Kidney capillary endothelial cell (primary cell): Measurements from ENCODE around the gene VMAC.

Source experiments
- DNase-seq: peaks from one replicate; pipeline ENCODE4 v3.0.0-alpha.2; 2018; ENCODE audit warnings: low spot score

The VMAC gene

DNA sequence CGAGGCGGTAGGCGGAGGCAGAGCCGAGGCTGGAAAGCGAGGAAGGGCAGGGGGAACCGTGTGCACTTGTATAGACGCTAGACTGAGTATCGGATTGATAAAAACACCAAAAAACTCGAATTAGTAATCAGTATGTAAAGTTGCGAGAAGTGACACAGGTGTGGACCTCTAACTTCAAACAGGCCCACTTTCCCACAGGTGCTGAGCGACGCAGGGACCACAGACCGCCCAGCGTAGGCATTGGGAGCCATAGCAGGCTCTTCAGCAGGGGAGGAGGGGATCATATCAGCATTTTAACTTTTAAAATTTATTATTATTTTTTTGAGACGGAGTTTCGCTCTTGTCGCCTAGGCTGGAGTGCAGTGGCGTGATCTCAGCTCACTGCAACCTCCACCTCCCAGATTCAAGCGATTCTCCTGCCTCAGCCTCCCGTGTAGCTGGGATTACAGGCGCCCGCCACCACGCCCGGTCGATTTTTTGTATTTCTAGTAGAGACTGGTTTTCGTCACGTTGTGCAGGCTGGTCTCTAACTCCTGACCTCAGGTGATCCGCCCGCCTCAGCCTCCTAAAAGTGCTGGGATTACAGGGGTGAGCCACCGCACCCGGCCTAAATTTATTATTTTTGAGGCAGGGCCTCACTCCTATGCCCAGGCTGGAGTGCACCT is 574 bp downstream of the VMAC start:
- DNase-seq: no peak

DNA sequence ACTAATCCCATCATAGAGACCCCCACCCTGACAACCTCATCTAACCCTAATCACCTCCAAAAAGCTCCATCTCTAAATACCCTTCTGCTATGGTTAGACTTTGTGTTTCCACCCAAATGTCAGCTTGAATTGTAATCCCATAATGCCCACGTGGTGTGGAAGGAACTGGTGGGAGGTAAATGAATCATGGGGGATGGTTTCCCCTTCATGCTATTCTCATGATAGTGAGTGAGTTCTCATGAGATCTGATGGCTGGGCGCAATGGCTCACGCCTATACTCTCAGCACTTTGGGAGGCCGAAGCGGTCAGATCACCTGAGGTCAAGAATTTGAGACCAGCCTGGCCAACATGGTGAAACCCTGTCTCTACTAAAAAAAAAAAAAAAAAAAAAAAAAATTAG is 2.6 kb downstream of the VMAC start:
- DNase-seq: peak; percentile 17

DNA sequence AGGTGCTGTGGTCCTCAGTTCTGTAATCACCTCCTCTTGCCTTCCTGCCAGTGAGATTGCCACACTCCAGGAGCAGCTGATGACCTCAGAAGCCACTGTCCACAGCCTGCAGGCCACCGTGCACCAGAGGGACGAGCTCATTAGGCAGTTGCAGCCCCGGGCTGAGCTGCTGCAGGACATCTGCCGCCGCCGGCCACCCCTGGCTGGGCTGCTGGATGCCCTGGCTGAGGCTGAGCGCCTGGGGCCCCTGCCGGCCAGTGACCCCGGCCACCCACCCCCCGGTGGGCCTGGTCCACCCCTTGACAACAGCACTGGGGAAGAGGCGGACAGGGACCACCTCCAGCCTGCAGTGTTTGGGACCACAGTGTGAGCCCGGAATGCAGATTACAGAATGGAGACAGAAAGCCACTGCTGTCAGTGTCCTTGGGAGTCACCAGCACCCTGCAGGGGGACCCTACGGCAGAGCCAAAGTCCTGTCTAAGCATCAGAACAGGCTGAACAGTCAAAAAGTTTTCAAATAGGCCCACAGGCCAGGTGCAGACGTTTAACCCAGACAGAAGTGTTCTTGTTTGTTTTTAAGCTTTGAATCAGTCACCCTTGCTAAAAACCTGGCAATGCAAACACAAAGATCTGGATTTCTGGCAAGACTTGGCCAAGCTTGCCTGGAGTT is 4.2 kb downstream of the VMAC start:
- DNase-seq: no peak

GRCh38 chr19:5910638-5910907 is 5.9 kb downstream of the VMAC start:
- no peak for DNase-seq

- no peak for DNase-seq
Measured at GRCh38 chr19:5911366-5911765, 6.7 kb downstream of the VMAC start.

DNA sequence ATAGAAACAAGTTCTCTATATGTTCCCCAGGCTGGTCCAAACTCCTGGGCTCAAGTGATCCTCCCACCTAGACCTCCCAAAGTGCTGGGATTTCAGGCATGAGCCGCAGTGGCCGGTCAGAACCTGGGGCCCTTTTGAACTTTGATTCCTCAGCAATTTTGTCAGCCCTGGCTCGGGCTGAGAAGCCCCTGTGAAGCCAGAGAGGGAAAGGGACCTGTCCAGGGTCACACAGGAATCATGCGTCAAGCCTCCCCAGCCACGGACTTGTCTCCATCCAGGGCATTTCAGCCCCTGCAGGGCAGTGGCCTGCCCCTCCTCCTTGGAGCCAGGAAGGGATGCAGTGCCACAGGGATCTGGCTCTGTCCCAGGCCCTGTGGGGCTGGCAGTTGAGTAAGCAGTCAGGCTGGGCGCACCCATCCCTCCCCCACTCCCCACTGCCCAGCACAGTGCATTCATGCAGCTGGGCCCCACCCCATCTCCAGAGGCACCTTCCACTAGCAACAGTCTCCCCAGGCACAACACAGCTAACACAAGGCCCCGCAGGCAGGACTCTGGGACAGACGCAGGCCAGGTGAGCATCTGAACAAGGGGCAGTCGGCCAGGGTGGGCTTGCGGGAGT is 9.2 kb downstream of the VMAC start, which contains the start of gene CAPS:
CAPS (plus strand) TSS at position 516 of the 619 bp plus-strand sequence. CDS start 153 bp downstream, outside the sequence.
- no peak for DNase-seq

DNA sequence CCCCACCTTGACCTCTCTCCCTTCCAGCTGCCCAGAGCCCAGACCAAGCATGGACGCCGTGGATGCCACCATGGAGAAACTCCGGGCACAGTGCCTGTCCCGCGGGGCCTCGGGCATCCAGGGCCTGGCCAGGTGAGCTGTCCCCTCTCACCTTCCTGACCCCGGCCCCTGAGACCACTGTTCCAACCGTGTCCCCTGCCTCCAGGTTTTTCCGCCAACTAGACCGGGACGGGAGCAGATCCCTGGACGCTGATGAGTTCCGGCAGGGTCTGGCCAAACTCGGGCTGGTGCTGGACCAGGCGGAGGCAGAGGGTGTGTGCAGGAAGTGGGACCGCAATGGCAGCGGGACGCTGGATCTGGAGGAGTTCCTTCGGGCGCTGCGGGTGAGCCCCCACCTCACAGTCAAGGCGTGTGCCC is 9.7 kb downstream of the VMAC start:
- DNase-seq: no peak

GRCh38 chr19:5914946-5915781 is 10.5 kb downstream of the VMAC start:
- DNase-seq: no peak

DNA sequence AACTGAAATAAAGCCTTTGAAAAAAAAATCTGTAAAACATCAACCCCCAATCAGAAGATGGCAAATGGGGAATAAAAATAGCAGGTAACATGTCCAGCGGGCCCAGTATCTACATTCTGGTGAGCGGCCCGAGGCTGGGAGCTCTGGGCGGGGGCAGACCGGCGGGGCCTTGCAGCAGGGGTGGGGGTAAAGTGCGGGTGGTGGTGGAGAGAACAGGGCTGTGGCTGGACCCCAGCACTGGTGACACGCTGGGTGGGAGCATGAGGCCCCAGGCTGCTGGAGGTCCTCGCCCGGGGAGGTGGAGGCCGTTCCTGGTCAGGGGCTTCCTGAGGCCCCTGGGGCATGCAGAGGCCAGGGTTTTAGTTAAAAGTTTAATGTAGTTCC is 11.1 kb downstream of the VMAC start:
- DNase-seq: no peak

DNA sequence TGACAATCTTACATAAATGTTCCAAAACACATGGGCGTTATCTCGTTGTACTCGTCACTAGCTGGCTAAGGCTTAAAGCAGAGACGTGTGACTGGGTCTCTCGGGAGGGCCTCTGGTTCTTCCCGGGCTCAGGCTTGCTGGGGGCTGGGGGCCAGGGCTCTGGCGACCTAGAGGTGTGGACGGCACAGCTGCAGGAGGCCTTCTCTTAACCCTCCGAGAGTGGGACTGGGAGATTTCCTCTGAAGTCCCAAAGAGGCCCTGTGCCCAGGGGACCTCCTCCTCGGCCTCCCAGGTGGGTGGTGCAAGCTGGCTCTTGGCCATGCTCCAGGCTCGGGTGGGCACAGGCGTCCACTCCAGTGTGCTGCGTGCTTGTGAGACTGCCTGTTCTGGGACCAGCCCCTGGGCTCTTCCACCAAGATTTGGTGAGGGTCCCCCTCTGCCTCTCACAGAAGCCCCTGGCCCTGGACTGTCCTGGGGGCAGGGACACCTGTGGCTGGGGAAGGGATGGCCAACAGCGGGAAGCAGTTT is 11.6 kb downstream of the VMAC start:
- no peak for DNase-seq

DNA sequence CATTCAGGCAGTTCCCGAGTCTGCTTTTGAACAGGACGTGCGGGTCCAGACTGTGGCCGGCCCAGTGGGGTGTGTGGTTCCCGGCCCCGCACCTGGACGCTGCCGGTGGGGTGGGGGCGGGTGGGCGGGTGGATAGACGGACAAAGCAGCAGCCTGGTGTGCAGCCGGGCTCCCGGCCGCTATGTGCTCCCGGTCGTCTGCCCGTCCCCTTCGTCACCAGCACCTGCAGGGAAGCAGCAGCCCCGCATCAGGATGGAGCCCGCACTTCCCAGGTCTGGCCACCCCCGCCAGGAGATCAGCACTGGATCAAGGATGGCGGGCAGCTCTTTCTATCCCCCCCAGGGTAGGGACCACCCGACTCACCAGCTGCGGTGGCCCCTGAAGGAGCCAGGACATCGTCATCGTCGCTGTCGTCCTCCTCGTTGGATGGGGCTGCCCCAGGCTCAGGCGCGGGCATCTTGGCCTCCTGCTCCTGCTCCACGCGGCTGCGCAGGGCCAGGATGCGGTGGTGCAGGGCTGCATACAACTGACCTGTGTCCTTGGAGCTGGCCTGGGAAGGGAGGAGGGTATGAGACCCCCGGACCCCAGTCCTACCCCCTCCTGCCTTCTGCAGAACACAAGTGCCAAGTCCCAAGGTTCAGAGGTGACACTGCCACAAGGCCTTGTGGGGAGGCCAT is 12.9 kb downstream of the VMAC start:
- no peak for DNase-seq

DNA sequence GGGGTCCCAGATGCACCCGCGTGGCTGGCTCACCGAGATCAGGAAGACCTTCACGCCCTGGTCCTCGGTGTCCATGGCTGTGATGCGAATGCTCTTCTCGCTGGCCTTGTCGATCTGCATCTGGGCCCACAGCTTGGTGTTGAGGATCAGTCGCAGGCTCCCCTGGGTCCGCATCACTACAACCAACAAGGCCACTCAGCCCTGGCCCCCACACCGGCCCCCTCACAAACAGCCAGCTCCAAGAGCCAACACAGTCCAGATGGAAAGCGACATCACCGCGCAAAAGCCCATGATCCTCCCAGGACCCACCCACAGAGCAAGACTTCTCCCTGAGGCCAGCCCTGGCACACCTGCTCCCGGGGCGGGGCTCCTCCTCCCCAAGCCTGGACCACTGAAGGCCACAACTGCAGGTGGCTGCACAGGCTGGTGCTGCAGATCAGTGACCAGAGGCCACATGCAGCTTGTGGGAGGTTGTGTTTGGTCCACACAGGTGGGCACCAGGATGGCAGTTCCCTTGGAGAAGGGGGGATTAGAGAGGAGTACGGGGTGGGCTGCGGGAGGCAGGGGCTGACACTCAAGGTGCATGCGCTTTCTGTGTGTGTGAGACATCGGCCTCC is 13.9 kb downstream of the VMAC start:
- DNase-seq: no peak

DNA sequence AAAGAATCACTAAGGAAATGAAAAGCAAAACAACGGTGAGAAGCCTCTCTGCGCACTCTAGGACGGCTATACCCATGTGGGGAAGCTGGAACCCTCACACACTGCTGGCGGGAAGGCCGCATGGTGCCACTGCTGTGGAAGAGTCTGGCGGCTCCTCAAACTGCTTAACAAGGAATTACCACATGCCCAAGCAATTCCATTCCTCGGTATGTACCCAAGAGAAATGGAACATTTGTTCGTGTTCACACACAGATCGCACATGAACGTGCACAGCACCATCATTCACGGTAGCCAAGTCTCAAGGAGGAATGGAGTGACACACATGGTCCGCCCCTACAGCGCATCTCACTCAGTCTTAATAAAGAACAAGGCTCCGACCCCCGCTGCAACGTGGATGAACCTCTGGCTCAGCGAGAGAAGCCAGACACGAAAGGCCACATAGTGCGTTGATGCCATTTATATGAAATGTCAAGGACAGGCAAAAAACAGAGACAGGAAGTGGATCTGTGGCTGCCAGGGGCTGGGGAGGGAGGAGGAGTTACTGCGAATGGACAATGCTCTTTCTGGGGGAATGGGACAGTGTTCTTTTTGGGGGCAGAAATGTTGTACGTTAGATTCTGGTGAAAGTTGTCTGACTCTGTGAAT is 17.0 kb downstream of the VMAC start:
- DNase-seq: peak; percentile 4

DNA sequence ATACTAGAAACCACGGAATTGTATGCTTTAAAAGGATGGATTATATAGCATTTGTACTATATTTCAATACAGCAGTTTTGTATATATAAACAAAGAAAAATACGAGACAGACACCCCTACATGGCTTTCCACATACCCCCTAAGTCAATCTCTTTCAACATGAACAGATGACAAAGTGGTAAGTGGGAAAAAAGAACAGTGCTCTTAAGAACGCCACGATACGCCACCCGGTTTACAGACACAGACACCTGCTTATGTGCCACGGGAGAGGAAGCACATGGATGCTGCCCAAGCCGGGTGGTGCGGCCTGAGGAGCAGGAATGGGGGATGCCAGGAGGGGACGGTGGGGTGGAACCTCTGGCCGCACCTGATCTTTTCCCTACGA is 17.5 kb downstream of the VMAC start:
- DNase-seq: no peak

DNA sequence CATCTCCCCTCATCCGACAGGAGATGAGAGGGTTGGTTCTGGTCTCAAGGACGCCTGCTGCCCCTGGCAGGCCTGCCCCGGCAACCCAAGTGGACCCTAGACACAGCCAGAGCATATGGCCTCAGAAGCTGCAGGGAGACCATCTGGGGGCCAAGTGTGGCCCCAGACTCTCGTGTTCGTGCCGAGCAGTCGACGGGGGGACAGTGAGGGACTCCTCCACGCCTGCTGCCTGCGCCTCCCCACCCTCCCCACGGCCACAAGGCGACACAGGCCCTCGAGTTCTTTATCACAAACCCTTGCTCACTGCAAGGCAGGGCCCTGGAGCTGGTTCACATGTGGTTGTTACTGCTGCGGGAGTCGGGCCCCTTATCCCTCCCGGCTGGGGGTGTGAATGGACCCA is 18.7 kb downstream of the VMAC start:
- no peak for DNase-seq

DNA sequence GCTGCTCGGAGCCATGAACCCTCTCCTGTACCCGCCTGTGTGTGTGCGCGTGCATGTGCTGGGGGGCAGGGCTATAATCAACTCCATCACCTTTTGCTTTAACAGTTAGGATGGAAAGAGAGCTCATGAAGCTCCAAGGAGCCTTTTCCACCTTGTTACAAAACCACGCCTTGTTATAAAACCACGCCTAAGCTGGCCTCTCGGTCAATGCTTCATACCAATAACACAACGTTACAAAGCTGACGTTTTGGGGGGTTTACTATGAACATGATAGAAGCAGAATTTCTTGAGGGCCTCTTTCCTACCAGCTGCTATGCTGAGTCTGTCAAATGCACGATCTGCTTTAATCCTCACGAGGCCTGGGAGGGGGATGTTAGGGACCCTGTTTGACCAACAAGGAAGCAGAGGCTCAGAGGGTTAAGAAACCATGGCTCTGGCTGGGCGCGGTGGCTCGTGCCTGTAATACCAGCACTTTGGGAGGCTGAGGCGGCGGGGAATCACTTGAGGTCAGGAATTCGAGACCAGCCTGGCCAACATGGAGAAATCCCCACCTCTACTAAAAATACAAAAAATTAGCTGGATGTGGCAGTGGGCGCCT is 21.3 kb downstream of the VMAC start:
- DNase-seq: no peak

DNA sequence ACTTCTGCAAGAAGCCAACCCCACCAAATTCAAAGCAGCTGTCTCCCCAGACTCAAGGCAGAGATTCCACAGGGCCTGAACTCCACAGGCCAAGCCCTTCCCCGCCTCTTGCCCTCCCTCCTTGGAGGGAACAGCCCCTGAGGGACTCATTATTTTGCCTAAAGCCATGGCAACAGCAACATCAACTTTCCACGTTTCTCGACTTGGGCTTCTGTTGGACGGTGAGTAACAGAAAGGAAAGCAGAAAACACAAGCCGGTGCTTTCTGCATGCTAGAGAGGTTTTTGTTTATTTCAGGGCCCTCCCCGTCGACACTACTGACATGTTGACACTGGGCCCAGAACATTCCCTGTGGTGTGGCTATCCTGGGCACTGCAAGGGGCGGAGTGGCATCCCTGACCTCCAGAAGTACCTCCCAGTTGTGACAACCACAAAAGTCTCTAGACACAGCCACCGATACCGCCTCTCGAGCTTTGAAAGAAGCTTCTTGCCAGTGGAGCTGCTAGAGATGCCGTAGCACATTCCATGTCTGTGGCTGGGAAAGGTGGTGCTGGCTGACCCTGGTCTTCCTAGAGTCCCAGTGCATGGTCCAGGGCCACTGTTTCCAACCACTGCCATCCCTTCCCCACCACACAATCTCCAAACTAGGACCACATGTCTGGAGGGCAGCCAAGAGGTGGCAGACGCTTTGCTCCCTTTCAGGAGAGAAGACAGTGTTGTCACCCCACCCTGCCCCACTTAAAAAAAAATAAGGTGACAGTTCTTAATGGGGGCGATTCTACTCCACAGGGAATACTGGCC is 22.2 kb downstream of the VMAC start:
- no peak for DNase-seq

- no peak for DNase-seq
Measured at GRCh38 chr19:5927441-5927821, 22.8 kb downstream of the VMAC start.

- DNase-seq: no peak
Measured at GRCh38 chr19:5929179-5929578, 24.5 kb downstream of the VMAC start.

DNA sequence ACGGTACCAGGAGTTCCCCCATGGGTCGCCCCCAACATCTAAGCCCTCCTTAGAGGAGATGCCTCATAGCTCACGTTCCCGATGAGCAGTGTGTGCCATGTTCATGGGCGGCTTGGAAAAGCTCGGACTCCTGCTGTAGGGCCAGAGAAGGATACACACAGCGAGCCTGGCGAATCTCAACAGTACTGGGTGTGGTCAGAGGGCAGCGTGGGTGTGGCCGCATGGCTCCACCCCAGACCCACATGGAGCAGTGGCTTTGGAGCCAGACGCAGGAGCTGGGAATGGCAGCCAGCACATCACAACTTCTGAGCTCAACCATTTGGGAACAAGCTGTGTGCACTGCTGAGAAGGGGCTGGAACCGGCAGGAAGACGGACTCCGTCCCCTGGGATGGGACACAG is 25.0 kb downstream of the VMAC start:
- no peak for DNase-seq
